Esophagus squamous epithelium (tissue), 4 donors: ENCODE data around the gene CLDN19.
"Not testable (repeated sequence)": the region's sequence is repeated elsewhere in the genome, so short reads cannot be mapped to it uniquely, and the experiment has no call there.

Experiments
- CTCF ChIP-seq, 6 experiments: fragments of 450-650 bp in 4 of 6; fragments of 200-600 bp in 2 of 6; sonication (generic) in 2 of 6; IDR thresholded peaks; one replicate each; pipeline ENCODE4 v1.5.1; 2016 to 2019; ENCODE audit warnings: antibody characterized with exemption in 6 of 6, mild to moderate bottlenecking in 4 of 6, moderate library complexity in 4 of 6
- POLR2A ChIP-seq, 4 donors: fragments of 450-650 bp; IDR thresholded peaks; one replicate each; pipeline ENCODE4 v1.6.1; 2017; ENCODE audit warnings: antibody characterized with exemption in 4 of 4, mild to moderate bottlenecking in 4 of 4, moderate library complexity in 3 of 4

GRCh38 chr1:42722403-42722802, 17.6 kb downstream of the CLDN19 start:
- TF ChIP-seq CTCF, POLR2A (IDR thresholded peaks at IDR 0.05): not testable (repeated sequence)
